ENCODE data around the gene MIEN1. TPM values are rescaled to one million over a fixed set of nuclear protein-coding genes. Genes with fewer than 3 reads are reported as not detected.

Gene MIEN1
- total RNA-seq, 1 experiment from 2014 or later: 50.8 TPM

- Histone ChIP-seq H2BK5ac (ENCODE audit: insufficient read length, low read length) (no peak overlapping the region), H3K27ac (ENCODE audit: insufficient read length, low read depth, low read length) (no peak overlapping the region), H3K4ac (ENCODE audit: low read depth, low read length) (no peak overlapping the region), H3K56ac (ENCODE audit: insufficient read length, low read depth, low read length) (no peak overlapping the region), H3K18ac (ENCODE audit: insufficient read length, low read depth, low read length) (no peak overlapping the region), H2BK12ac (ENCODE audit: insufficient read length, low read depth, low read length) (no peak overlapping the region), H2AK5ac (ENCODE audit: insufficient read length, low read length) (no peak overlapping the region), H2BK15ac (ENCODE audit: low read depth, low read length) (no peak overlapping the region), H3K9me3 (ENCODE audit: control insufficient read depth, low read depth, low read length) (no peaks in the 10 kb centered on the region), H3K27me3 (ENCODE audit: insufficient read depth, low read length) (no peaks in the 10 kb centered on the region), H2BK20ac (ENCODE audit: low read depth, low read length, poor library complexity, severe bottlenecking) (no peak overlapping the region), H3K9ac (ENCODE audit: extremely low read depth, insufficient read length, low read length) (no peak overlapping the region), H4K20me1 (ENCODE audit: control insufficient read depth, insufficient read depth, insufficient read length) (peaks cover 2% of the 10 kb centered on the region), H4K5ac (ENCODE audit: insufficient read length, low read depth, low read length) (no peak overlapping the region), H3K4me1 (ENCODE audit: insufficient read depth, low read length) (peaks cover 2% of the 10 kb centered on the region; the same call in 1 of the 2 replicates), H4K8ac (replicated peaks; ENCODE audit: insufficient read length, low read depth, low read length) (no peak overlapping the region), H2AFZ (ENCODE audit: low read length) (no peak overlapping the region), H3K23ac (ENCODE audit: insufficient read length, low read depth, low read length) (no peak overlapping the region), H3K23me2 (ENCODE audit: insufficient read length, low read depth, low read length, poor library complexity, severe bottlenecking) (peaks cover 3% of the 10 kb centered on the region), H3K79me2 (ENCODE audit: insufficient read depth, low read length) (no peaks in the 10 kb centered on the region), H3T11ph (ENCODE audit: low read length) (no peak overlapping the region), H2BK120ac (ENCODE audit: low read depth, low read length, poor library complexity, severe bottlenecking) (no peak overlapping the region), H3K4me2 (ENCODE audit: insufficient read depth, insufficient read length, low read length) (no peak overlapping the region), H3K14ac (ENCODE audit: insufficient read depth, low read length) (no peak overlapping the region), H4K91ac (ENCODE audit: insufficient read length, low read depth, low read length) (no peak overlapping the region), H3K79me1 (ENCODE audit: insufficient read depth, low read depth, low read length, poor library complexity, severe bottlenecking) (no peaks in the 10 kb centered on the region)
- Mint-ChIP-seq H3K4me3 (peak overlapping the region; percentile 14 to 78; a peak in 3 of 5 replicates), H3K9me3 (no peaks in the 10 kb centered on the region; a peak in 1 of 5 replicates), H3K27ac (no peak overlapping the region), H3K36me3 (ENCODE audit: insufficient read depth in 1 of 3, low read depth in 3 of 3) (peaks cover 3 to 7% (median 4%) of the 10 kb centered on the region in 3 experiments; a peak in 4 of 7 replicates), H3K27me3 (ENCODE audit: low read depth) (peaks cover 14% of the 10 kb centered on the region), H3K4me1 (peaks cover 48 to 50% of the 10 kb centered on the region in 2 experiments)
- no peak for TF ChIP-seq CTCF (conservative IDR thresholded peaks at IDR 0.05)
- no CpG with 5 or more reads among the region's 13 CpGs for WGBS (ENCODE audit: extremely low coverage, insufficient read length, low lambda C conversion rate)
- peak; percentile 45 for DNase-seq
Measured at GRCh38 chr17:39752241-39752881, 22.0 kb upstream of the MIEN1 start.

Measured in H9 (cell line).